Neural progenitor cell (in vitro differentiated cells): ENCODE measurements around the gene MATN1.

Source experiments
- EZH2 ChIP-seq: fragments of 200-600 bp; sonication (generic); IDR thresholded peaks from 2 replicates; pipeline ENCODE4 v1.6.1; 2017; ENCODE audit warnings: antibody characterized with exemption, mild to moderate bottlenecking, moderate library complexity
- TF ChIP-seq, protein P1 (sequence below): fragments of 200-600 bp; sonication (generic); IDR thresholded peaks from 2 replicates; pipeline ENCODE4 v1.5.1; 2017; ENCODE audit warnings: antibody characterized with exemption, mild to moderate bottlenecking

DNA sequence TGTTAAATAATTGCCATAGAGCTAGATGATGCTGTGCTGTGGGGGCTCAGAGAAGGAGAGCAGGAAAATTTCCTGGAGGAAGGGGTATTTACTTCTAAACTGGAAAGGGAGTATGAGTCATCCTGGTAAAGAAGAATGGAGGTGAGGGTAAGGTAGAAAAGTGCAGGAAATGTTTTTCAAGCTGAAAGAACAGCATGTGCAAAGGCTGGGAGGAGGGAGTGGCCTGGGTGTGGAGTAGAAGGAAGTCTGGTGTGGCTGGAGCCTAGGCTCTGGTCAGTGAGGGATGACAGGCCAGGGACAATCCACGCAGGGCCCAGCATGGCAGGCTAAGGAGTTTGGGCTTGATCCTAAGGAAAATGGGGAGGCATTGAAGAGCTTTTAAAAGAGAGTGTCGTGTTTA lies 45.9 kb downstream of the MATN1 start:
- TF ChIP-seq, protein P1, sequence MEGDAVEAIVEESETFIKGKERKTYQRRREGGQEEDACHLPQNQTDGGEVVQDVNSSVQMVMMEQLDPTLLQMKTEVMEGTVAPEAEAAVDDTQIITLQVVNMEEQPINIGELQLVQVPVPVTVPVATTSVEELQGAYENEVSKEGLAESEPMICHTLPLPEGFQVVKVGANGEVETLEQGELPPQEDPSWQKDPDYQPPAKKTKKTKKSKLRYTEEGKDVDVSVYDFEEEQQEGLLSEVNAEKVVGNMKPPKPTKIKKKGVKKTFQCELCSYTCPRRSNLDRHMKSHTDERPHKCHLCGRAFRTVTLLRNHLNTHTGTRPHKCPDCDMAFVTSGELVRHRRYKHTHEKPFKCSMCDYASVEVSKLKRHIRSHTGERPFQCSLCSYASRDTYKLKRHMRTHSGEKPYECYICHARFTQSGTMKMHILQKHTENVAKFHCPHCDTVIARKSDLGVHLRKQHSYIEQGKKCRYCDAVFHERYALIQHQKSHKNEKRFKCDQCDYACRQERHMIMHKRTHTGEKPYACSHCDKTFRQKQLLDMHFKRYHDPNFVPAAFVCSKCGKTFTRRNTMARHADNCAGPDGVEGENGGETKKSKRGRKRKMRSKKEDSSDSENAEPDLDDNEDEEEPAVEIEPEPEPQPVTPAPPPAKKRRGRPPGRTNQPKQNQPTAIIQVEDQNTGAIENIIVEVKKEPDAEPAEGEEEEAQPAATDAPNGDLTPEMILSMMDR, result no peak
- no peak for TF ChIP-seq EZH2
